Astrocyte of the hippocampus (primary cell): Measurements from ENCODE around the gene ZNF90.
"Not testable (repeated sequence)": the region's sequence is repeated elsewhere in the genome, so short reads cannot be mapped to it uniquely, and the experiment has no call there.

Source experiments
- DNase-seq: peaks from one replicate; pipeline ENCODE4 v3.0.0; 2011; ENCODE audit warnings: low read depth, low spot score

Gene ZNF90

DNA sequence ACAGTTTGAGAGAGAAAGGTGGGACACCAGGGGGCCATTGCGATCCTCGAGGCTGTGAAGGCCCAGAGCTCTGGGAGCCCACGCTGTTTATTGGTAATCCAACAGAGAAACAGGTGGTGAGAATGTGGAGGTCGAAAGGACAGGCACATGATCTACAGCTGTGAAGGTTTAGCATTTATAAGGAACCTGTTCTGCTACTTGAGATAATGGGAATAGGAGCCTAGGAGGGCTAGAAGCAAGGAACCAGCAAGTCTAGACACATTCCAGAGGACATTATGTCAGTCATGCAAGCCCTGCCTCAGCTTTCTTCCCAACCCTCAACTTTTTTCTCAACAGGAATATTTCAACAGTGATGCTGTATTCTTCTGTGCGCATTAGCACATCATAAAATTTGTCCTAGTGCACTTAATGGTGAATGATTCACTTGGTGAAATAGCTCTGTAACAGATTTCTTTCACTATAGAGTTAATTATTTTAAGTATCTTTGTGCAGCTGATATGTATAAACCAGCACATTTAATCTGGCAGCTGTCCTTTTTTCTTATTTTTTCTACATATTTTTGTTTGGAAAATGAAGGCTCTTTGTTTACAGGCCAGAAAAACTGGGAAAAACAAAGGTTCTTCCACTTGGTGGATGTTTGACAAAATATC is 25.4 kb downstream of the ZNF90 start:
- no peak for DNase-seq

DNA sequence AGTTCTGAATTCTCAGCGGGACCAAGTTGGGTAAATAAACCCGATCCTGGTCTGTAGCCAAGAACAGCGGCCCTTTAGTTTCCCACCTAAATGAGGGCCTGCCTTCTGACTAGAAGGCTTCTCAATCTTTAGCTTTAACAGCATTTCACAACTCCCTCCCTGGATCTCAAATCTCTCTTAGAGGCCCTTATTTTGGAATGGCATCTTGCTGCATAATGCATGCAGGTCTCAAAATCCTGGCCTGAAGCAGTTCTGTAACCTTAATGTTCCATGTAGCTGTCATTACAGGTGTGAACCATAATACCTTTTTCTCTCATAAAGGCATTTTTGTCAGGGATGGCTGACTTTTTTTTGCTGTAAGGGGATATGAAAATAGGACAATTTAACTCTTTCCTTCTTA is 29.5 kb downstream of the ZNF90 start:
- no peak for DNase-seq

GRCh38 chr19:20118064-20118839 is 40.5 kb downstream of the ZNF90 start:
- not testable (repeated sequence) for DNase-seq

GRCh38 chr19:20124879-20125278 is 47.1 kb downstream of the ZNF90 start:
- DNase-seq = no peak

DNA sequence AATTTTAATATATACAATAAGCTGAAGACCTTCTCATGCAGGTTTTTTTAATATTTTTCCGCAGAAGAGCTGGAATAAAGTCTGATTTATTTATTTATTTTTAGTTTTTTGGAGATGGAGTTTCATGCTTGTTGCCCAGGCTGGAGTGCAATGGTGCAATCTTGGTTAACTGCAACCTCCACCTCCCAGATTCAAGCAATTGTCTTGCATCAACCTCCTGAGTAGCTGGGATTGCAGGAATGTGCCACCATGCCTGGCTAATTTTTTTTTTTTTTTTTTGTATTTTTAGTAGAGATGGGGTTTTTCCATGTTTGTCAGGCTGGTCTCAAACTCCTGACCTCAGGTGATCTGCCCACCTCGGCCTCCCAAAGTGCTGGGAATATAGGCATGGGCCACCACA is 55.1 kb downstream of the ZNF90 start:
- not testable (repeated sequence) for DNase-seq

DNA sequence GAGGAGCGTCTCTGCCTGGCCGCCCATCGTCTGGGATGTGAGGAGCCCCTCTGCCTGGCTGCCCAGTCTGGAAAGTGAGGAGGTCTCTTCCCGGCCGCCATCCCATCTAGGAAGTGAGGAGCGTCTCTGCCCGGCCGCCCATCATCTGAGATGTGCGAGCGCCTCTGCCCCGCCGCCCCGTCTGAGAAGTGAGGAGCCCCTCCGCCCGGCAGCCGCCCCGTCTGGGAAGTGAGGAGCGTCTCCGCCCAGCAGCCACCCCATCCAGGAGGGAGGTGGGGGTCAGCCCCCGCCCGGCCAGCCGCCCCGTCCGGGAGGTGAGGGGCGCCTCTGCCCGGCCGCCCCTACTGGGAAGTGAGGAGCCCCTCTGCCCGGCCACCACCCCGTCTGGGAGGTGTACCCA is 59.9 kb downstream of the ZNF90 start:
- not testable (repeated sequence) for DNase-seq

DNA sequence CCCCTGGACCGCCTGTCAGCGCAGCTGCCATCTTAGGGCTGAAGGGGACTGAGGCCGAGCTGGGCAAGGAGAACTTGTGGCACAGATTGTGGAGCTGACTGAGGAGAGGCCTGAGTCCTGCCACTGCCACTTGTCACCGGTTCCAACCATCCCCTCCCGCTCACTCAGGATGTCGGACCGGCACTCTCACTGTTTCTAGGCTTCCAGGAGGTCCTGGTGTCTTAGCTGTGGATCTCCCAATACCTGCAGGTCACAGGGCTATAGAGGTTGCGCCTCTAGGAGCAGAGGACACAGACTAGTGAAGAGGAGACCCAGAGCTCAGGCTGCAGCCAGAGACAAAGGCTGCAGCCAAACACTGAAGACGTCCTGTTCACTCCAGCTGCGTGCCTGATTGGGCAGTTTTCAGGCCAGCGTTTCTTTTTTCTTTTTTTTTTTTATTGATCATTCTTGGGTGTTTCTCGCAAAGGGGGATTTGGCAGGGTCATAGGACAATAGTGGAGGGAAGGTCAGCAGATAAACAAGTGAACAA is 73.9 kb downstream of the ZNF90 start:
- DNase-seq = no peak

DNA sequence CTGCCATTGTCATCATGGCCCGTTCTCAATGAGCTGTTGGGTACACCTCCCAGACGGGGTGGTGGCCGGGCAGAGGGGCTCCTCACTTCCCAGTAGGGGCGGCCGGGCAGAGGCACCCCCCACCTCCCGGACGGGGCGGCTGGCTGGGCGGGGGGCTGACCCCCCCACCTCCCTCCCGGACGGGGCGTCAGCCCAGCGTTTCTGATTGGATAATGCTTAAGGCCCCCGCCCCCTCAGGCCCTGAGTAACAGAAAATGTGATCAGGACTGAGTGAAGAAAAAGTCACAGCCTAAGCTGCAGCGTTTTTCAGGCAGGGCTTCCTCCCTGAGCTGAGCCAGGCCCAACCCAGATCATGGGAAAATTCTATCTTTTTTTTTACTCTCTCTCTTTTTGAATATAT is 74.7 kb downstream of the ZNF90 start:
- DNase-seq = not testable (repeated sequence)

DNA sequence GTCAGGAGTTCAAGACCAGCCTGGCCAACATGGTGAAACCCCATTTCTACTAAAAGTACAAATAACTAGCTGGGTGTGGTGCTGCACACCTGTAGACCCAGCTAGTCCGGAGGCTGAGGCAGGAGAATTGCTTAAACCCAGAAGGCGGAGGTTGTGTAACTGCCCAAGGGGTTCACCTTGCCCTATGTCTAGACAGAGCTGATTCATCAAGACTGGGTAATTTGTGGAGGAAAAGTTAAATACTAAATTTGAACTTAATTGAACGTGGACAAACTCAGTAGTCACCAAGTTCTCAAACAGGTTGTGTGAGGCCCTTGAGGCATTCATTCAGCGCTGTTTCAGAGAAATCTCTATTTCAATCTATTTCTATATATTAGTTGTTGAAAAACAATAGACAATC is 75.5 kb downstream of the ZNF90 start:
- no peak for DNase-seq

DNA sequence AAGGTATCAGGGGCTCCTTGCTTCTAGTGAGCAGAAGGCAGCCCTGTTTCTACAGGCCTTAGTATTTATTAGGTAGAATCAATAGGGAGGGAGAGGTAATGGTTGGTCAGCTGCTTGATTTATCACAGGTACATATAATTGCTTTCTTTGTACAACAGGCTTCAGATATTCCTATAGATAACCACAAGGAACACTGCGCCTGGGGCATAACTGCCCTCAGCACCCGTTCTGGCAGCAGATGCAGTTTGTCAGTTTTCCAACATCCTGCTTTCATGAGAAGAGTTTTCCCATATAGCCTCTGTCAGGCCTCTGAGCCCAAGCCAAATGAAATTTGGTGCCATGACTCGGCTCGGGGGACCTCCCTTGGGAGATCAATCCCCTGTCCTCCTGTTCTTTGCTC is 76.8 kb downstream of the ZNF90 start:
- no peak for DNase-seq

DNA sequence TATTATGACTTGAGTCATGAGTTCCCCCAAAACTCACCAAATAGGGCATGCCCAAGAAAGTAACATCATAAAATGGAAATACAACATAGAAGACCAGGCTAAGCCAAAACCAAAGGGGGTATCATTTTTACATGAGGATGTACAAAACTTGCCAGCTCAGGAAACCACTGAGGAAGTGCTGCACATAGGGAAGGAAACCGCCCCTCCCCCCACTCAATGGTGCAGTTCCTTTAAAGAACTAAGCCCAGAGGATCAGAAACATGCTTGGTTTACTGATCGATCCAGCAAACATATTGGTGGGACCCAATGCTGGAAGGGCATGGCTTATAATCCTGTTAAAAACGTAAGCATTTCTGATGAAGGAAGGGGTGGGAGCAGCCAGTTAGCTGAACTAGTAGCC is 85.0 kb downstream of the ZNF90 start:
- DNase-seq = no peak

GRCh38 chr19:20164456-20164855 is 86.7 kb downstream of the ZNF90 start:
- DNase-seq = no peak

GRCh38 chr19:20165971-20166592 is 88.3 kb downstream of the ZNF90 start:
- no peak for DNase-seq

DNA sequence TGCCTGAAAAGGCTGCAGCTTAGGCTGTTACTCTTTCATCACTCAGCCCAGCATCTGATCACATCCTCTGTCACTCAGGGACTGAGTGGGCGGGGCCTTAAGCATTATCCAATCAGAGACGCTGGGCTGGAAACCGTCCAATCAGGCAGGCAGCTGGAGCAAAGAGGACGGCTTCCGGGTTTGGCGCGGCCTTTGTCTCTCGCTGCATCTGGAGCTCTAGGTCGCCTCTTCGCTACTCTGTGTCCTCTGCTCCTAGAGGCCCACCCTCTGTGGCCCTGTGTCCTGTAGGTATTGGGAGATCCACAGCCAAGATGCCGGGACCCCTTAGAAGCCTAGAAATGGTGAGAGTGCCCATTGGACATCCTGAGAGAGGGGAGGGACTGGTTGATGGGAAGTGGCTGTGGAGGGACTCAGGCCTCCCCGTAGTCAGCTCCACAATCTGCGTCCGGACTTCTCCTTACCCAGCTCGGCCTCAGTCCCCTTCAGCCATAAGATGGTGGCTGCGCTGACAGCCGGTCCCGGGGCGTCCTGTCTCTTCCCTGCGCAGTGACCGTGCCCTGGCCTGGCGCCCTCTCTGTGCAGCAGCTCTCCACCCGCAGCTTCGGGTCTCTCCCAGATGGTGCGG is 89.3 kb downstream of the ZNF90 start, which contains the start of gene ZNF486:
ZNF486 (plus strand) TSS at position 195 of the 625 bp plus-strand sequence; CDS start at position 312, 117 bp downstream.
- peak; percentile 97 for DNase-seq

- DNase-seq = no peak
These were observed 89.9 kb downstream of the ZNF90 start for GRCh38 chr19:20167651-20168122.
